Measurements from ENCODE around the gene MPPED2. TPM values are rescaled to one million over a fixed set of nuclear protein-coding genes. Genes with fewer than 3 reads are reported as not detected.

MPPED2 gene
- total RNA-seq, 1 donor from 2014 or later, result 15.7 TPM

GRCh38 chr11:30479899-30480298, 106.3 kb downstream of the MPPED2 start:
- no peak overlapping the region for H3K9ac ChIP-seq (ENCODE audit: low read depth in 1 of 3, low read length in 3 of 3)
- no peak overlapping the region for H3K27ac ChIP-seq (ENCODE audit: low read depth, low read length)
- H3K4me1 ChIP-seq (ENCODE audit: control insufficient read depth in 3 of 3, insufficient read depth in 3 of 3, low read length in 3 of 3), result peaks cover 0 to 21% (median 4%) of the 10 kb centered on the region in 3 donors
- H3K36me3 ChIP-seq (ENCODE audit: control insufficient read depth in 3 of 3, insufficient read depth in 3 of 3, low read length in 3 of 3), result no peaks in the 10 kb centered on the region
- no peak overlapping the region for H3K4me3 ChIP-seq (ENCODE audit: low read length in 3 of 3)
- no peaks in the 10 kb centered on the region for H3K27me3 ChIP-seq (ENCODE audit: control insufficient read depth in 3 of 3, insufficient read depth in 3 of 3, low read length in 3 of 3)
- no peaks in the 10 kb centered on the region for H3K9me3 ChIP-seq (ENCODE audit: control insufficient read depth in 3 of 3, low read length in 3 of 3)

GRCh38 chr11:30478923-30479322, 107.2 kb downstream of the MPPED2 start:
- Histone ChIP-seq H3K27ac (ENCODE audit: low read depth, low read length) (peak overlapping the region; percentile 27), H3K4me3 (ENCODE audit: low read length in 3 of 3) (peak overlapping the region in 1 of 3 donors; percentile 15), H3K9me3 (ENCODE audit: control insufficient read depth in 3 of 3, low read length in 3 of 3) (no peaks in the 10 kb centered on the region), H3K9ac (ENCODE audit: low read depth in 1 of 3, low read length in 3 of 3) (no peak overlapping the region), H3K27me3 (ENCODE audit: control insufficient read depth in 3 of 3, insufficient read depth in 3 of 3, low read length in 3 of 3) (no peaks in the 10 kb centered on the region), H3K4me1 (ENCODE audit: control insufficient read depth in 3 of 3, insufficient read depth in 3 of 3, low read length in 3 of 3) (peaks cover 0 to 21% (median 4%) of the 10 kb centered on the region in 3 donors), H3K36me3 (ENCODE audit: control insufficient read depth in 3 of 3, insufficient read depth in 3 of 3, low read length in 3 of 3) (no peaks in the 10 kb centered on the region)

- H3K4me1 ChIP-seq (ENCODE audit: control insufficient read depth in 3 of 3, insufficient read depth in 3 of 3, low read length in 3 of 3), result peaks cover 0 to 21% (median 4%) of the 10 kb centered on the region in 3 donors
- no peak overlapping the region for H3K4me3 ChIP-seq (ENCODE audit: low read length in 3 of 3)
- H3K9me3 ChIP-seq (ENCODE audit: control insufficient read depth in 3 of 3, low read length in 3 of 3), result no peaks in the 10 kb centered on the region
- H3K27me3 ChIP-seq (ENCODE audit: control insufficient read depth in 3 of 3, insufficient read depth in 3 of 3, low read length in 3 of 3), result no peaks in the 10 kb centered on the region
- no peak overlapping the region for H3K9ac ChIP-seq (ENCODE audit: low read depth in 1 of 3, low read length in 3 of 3)
- no peaks in the 10 kb centered on the region for H3K36me3 ChIP-seq (ENCODE audit: control insufficient read depth in 3 of 3, insufficient read depth in 3 of 3, low read length in 3 of 3)
- H3K27ac ChIP-seq (ENCODE audit: low read depth, low read length), result no peak overlapping the region
Observed at GRCh38 chr11:30477061-30477460, 109.1 kb downstream of the MPPED2 start.

GRCh38 chr11:30474151-30474954, 111.8 kb downstream of the MPPED2 start:
- H3K9me3 ChIP-seq (ENCODE audit: control insufficient read depth in 3 of 3, low read length in 3 of 3), result no peaks in the 10 kb centered on the region
- H3K4me1 ChIP-seq (ENCODE audit: control insufficient read depth in 3 of 3, insufficient read depth in 3 of 3, low read length in 3 of 3), result peaks cover 0 to 19% (median 3%) of the 10 kb centered on the region in 3 donors
- H3K27me3 ChIP-seq (ENCODE audit: control insufficient read depth in 3 of 3, insufficient read depth in 3 of 3, low read length in 3 of 3), result no peaks in the 10 kb centered on the region
- no peak overlapping the region for H3K27ac ChIP-seq (ENCODE audit: low read depth, low read length)
- H3K36me3 ChIP-seq (ENCODE audit: control insufficient read depth in 3 of 3, insufficient read depth in 3 of 3, low read length in 3 of 3), result no peaks in the 10 kb centered on the region
- no peak overlapping the region for H3K4me3 ChIP-seq (ENCODE audit: low read length in 3 of 3)
- H3K9ac ChIP-seq (ENCODE audit: low read depth in 1 of 3, low read length in 3 of 3), result no peak overlapping the region

- no peak overlapping the region for H3K9ac ChIP-seq (ENCODE audit: low read depth in 1 of 3, low read length in 3 of 3)
- H3K27me3 ChIP-seq (ENCODE audit: control insufficient read depth in 3 of 3, insufficient read depth in 3 of 3, low read length in 3 of 3), result no peaks in the 10 kb centered on the region
- H3K27ac ChIP-seq (ENCODE audit: low read depth, low read length), result no peak overlapping the region
- peaks cover 0 to 20% (median 8%) of the 10 kb centered on the region in 3 donors for H3K4me1 ChIP-seq (ENCODE audit: control insufficient read depth in 3 of 3, insufficient read depth in 3 of 3, low read length in 3 of 3)
- no peaks in the 10 kb centered on the region for H3K36me3 ChIP-seq (ENCODE audit: control insufficient read depth in 3 of 3, insufficient read depth in 3 of 3, low read length in 3 of 3)
- no peaks in the 10 kb centered on the region for H3K9me3 ChIP-seq (ENCODE audit: control insufficient read depth in 3 of 3, low read length in 3 of 3)
- H3K4me3 ChIP-seq (ENCODE audit: low read length in 3 of 3), result no peak overlapping the region
Observed at GRCh38 chr11:30471244-30471643, 114.9 kb downstream of the MPPED2 start.

- H3K36me3 ChIP-seq (ENCODE audit: control insufficient read depth in 3 of 3, insufficient read depth in 3 of 3, low read length in 3 of 3), result no peaks in the 10 kb centered on the region
- no peak overlapping the region for H3K9ac ChIP-seq (ENCODE audit: low read depth in 1 of 3, low read length in 3 of 3)
- no peaks in the 10 kb centered on the region for H3K27me3 ChIP-seq (ENCODE audit: control insufficient read depth in 3 of 3, insufficient read depth in 3 of 3, low read length in 3 of 3)
- H3K4me3 ChIP-seq (ENCODE audit: low read length in 3 of 3), result no peak overlapping the region
- H3K4me1 ChIP-seq (ENCODE audit: control insufficient read depth in 3 of 3, insufficient read depth in 3 of 3, low read length in 3 of 3), result peaks cover 0 to 20% (median 8%) of the 10 kb centered on the region in 3 donors
- H3K9me3 ChIP-seq (ENCODE audit: control insufficient read depth in 3 of 3, low read length in 3 of 3), result no peaks in the 10 kb centered on the region
- no peak overlapping the region for H3K27ac ChIP-seq (ENCODE audit: low read depth, low read length)
Observed at GRCh38 chr11:30468881-30469280, 117.3 kb downstream of the MPPED2 start.

GRCh38 chr11:30467176-30467575, 119.0 kb downstream of the MPPED2 start:
- Histone ChIP-seq H3K4me1 (ENCODE audit: control insufficient read depth in 3 of 3, insufficient read depth in 3 of 3, low read length in 3 of 3) (peaks cover 0 to 20% (median 8%) of the 10 kb centered on the region in 3 donors), H3K9me3 (ENCODE audit: control insufficient read depth in 3 of 3, low read length in 3 of 3) (no peaks in the 10 kb centered on the region), H3K4me3 (ENCODE audit: low read length in 3 of 3) (no peak overlapping the region), H3K36me3 (ENCODE audit: control insufficient read depth in 3 of 3, insufficient read depth in 3 of 3, low read length in 3 of 3) (no peaks in the 10 kb centered on the region), H3K27ac (ENCODE audit: low read depth, low read length) (no peak overlapping the region), H3K9ac (ENCODE audit: low read depth in 1 of 3, low read length in 3 of 3) (no peak overlapping the region), H3K27me3 (ENCODE audit: control insufficient read depth in 3 of 3, insufficient read depth in 3 of 3, low read length in 3 of 3) (no peaks in the 10 kb centered on the region)

- H3K9me3 ChIP-seq (ENCODE audit: control insufficient read depth in 3 of 3, low read length in 3 of 3), result no peaks in the 10 kb centered on the region
Observed at GRCh38 chr11:30465623-30466022, 120.5 kb downstream of the MPPED2 start.

GRCh38 chr11:30465192-30465591, 121.0 kb downstream of the MPPED2 start:
- no peak overlapping the region for H3K9ac ChIP-seq (ENCODE audit: low read depth in 1 of 3, low read length in 3 of 3)
- peaks cover 0 to 11% (median 10%) of the 10 kb centered on the region in 3 donors for H3K4me1 ChIP-seq (ENCODE audit: control insufficient read depth in 3 of 3, insufficient read depth in 3 of 3, low read length in 3 of 3)
- no peak overlapping the region for H3K4me3 ChIP-seq (ENCODE audit: low read length in 3 of 3)
- H3K36me3 ChIP-seq (ENCODE audit: control insufficient read depth in 3 of 3, insufficient read depth in 3 of 3, low read length in 3 of 3), result no peaks in the 10 kb centered on the region
- H3K27me3 ChIP-seq (ENCODE audit: control insufficient read depth in 3 of 3, insufficient read depth in 3 of 3, low read length in 3 of 3), result no peaks in the 10 kb centered on the region
- H3K27ac ChIP-seq (ENCODE audit: low read depth, low read length), result no peak overlapping the region
- no peaks in the 10 kb centered on the region for H3K9me3 ChIP-seq (ENCODE audit: control insufficient read depth in 3 of 3, low read length in 3 of 3)

More at GRCh38 chr11:30465623-30466022, 120.5 kb downstream of the MPPED2 start:
- Histone ChIP-seq H3K27ac (ENCODE audit: low read depth, low read length) (no peak overlapping the region), H3K36me3 (ENCODE audit: control insufficient read depth in 3 of 3, insufficient read depth in 3 of 3, low read length in 3 of 3) (no peaks in the 10 kb centered on the region), H3K4me1 (ENCODE audit: control insufficient read depth in 3 of 3, insufficient read depth in 3 of 3, low read length in 3 of 3) (peaks cover 0 to 11% (median 10%) of the 10 kb centered on the region in 3 donors), H3K27me3 (ENCODE audit: control insufficient read depth in 3 of 3, insufficient read depth in 3 of 3, low read length in 3 of 3) (no peaks in the 10 kb centered on the region), H3K9ac (ENCODE audit: low read depth in 1 of 3, low read length in 3 of 3) (no peak overlapping the region), H3K4me3 (ENCODE audit: low read length in 3 of 3) (no peak overlapping the region)

GRCh38 chr11:30463266-30463665, 122.9 kb downstream of the MPPED2 start:
- Histone ChIP-seq H3K27ac (ENCODE audit: low read depth, low read length) (no peak overlapping the region), H3K9ac (ENCODE audit: low read depth in 1 of 3, low read length in 3 of 3) (no peak overlapping the region), H3K4me1 (ENCODE audit: control insufficient read depth in 3 of 3, insufficient read depth in 3 of 3, low read length in 3 of 3) (peaks cover 0 to 2% (median 0%) of the 10 kb centered on the region in 3 donors), H3K27me3 (ENCODE audit: control insufficient read depth in 3 of 3, insufficient read depth in 3 of 3, low read length in 3 of 3) (no peaks in the 10 kb centered on the region), H3K9me3 (ENCODE audit: control insufficient read depth in 3 of 3, low read length in 3 of 3) (no peaks in the 10 kb centered on the region), H3K36me3 (ENCODE audit: control insufficient read depth in 3 of 3, insufficient read depth in 3 of 3, low read length in 3 of 3) (no peaks in the 10 kb centered on the region), H3K4me3 (ENCODE audit: low read length in 3 of 3) (no peak overlapping the region)

All from skeletal muscle tissue (tissue), 4 donors.